Urinary bladder (tissue), 4 donors: ENCODE data around the gene AFAP1. TPM values are rescaled to one million over a fixed set of nuclear protein-coding genes. Genes with fewer than 3 reads are reported as not detected.

ENCODE experiments used
- DNase-seq: peaks from one replicate; pipeline ENCODE4 v3.0.0-alpha.2; 2015; ENCODE audit errors: extremely low spot score
- H3K27ac ChIP-seq: one replicate; pipeline ENCODE4 v1.5.1; 2013; ENCODE audit warnings: low read depth, mild to moderate bottlenecking, moderate library complexity
- H3K36me3 ChIP-seq: one replicate; pipeline ENCODE4 v1.6.1; 2013; ENCODE audit warnings: mild to moderate bottlenecking, moderate library complexity; ENCODE audit not compliant: insufficient read depth
- H3K4me1 ChIP-seq: one replicate; pipeline ENCODE4 v1.6.1; 2013; ENCODE audit warnings: mild to moderate bottlenecking, moderate library complexity; ENCODE audit not compliant: insufficient read depth
- H3K4me3 ChIP-seq: one replicate; pipeline ENCODE4 v1.5.1; 2013; ENCODE audit warnings: low read depth, low read length
- WGBS: extraction: QIAGEN DNeasy Blood & Tissue Kit; methylation state at CpG from one replicate; pipeline ENCODE4 v1.1.7; 2013; 5-methylcytosine and 5-hydroxymethylcytosine counted together
- polyA plus RNA-seq: library from polyadenylated mRNA; stranded (reverse); fragments of 200-250 nt; gene quantifications from one replicate; pipeline ENCODE4 v1.2.3, GENCODE V29; 2013
- total RNA-seq: library from RNA; depleted of rRNA; stranded (reverse); fragments of >200 nt; gene quantifications from one replicate; pipeline ENCODE4 v1.2.3, GENCODE V29; 2014
- donor health status: healthy with polysubstance abuse.
- donor health status: healthy.

AFAP1 gene
- total and polyA plus RNA-seq, 2 donors: 27.8 to 41.8 TPM

GRCh38 chr4:7739918-7740865, 199.5 kb downstream of the AFAP1 start:
- Histone ChIP-seq H3K27ac (no peak overlapping the region), H3K4me3 (no peak overlapping the region), H3K4me1 (no peaks in the 10 kb centered on the region), H3K36me3 (no peaks in the 10 kb centered on the region)
- no peak for DNase-seq
- WGBS: 93% methylated on average over 45 of the region's 45 CpGs

GRCh38 chr4:7739077-7739917, 200.4 kb downstream of the AFAP1 start:
- no peak for DNase-seq

GRCh38 chr4:7738458-7739076, 201.1 kb downstream of the AFAP1 start:
- Histone ChIP-seq H3K27ac (no peak overlapping the region), H3K4me3 (no peak overlapping the region), H3K4me1 (no peaks in the 10 kb centered on the region), H3K36me3 (no peaks in the 10 kb centered on the region)
- WGBS: 92% methylated on average over 32 of the region's 32 CpGs
- DNase-seq: no peak

More at GRCh38 chr4:7739077-7739917, 200.4 kb downstream of the AFAP1 start:
- WGBS: 94% methylated on average over 37 of the region's 37 CpGs
- Histone ChIP-seq H3K4me3 (no peak overlapping the region), H3K4me1 (no peaks in the 10 kb centered on the region), H3K36me3 (no peaks in the 10 kb centered on the region), H3K27ac (no peak overlapping the region)

- Histone ChIP-seq H3K27ac (no peak overlapping the region), H3K4me3 (no peak overlapping the region), H3K36me3 (no peaks in the 10 kb centered on the region), H3K4me1 (no peaks in the 10 kb centered on the region)
- no peak for DNase-seq
- 97% methylated on average over 19 of the region's 19 CpGs for WGBS
Measured at GRCh38 chr4:7737752-7738457, 201.8 kb downstream of the AFAP1 start.

- no peak for DNase-seq
- WGBS: 82% methylated on average over 14 of the region's 14 CpGs
- no peaks in the 10 kb centered on the region for H3K4me1 ChIP-seq
- H3K4me3 ChIP-seq: no peak overlapping the region
- no peak overlapping the region for H3K27ac ChIP-seq
- H3K36me3 ChIP-seq: no peaks in the 10 kb centered on the region
Measured at GRCh38 chr4:7737268-7737645, 202.4 kb downstream of the AFAP1 start.

GRCh38 chr4:7736436-7737267, 203.0 kb downstream of the AFAP1 start:
- H3K4me1 ChIP-seq: no peaks in the 10 kb centered on the region
- no peak for DNase-seq
- no peak overlapping the region for H3K27ac ChIP-seq
- no peak overlapping the region for H3K4me3 ChIP-seq
- no peaks in the 10 kb centered on the region for H3K36me3 ChIP-seq
- WGBS: 80% methylated on average over 31 of the region's 31 CpGs

- DNase-seq: no peak
- H3K36me3 ChIP-seq: no peaks in the 10 kb centered on the region
- 92% methylated on average over 8 of the region's 8 CpGs for WGBS
Measured at GRCh38 chr4:7735961-7736360, 203.7 kb downstream of the AFAP1 start.

GRCh38 chr4:7735395-7735794, 204.3 kb downstream of the AFAP1 start:
- 97% methylated on average over 5 of the region's 5 CpGs for WGBS

More at GRCh38 chr4:7735961-7736360, 203.7 kb downstream of the AFAP1 start:
- H3K27ac ChIP-seq: no peak overlapping the region
- no peak overlapping the region for H3K4me3 ChIP-seq
- no peaks in the 10 kb centered on the region for H3K4me1 ChIP-seq

GRCh38 chr4:7734651-7735260, 204.9 kb downstream of the AFAP1 start:
- H3K4me3 ChIP-seq: no peak overlapping the region
- WGBS: 75% methylated on average over 20 of the region's 20 CpGs
- DNase-seq: no peak
- H3K36me3 ChIP-seq: no peaks in the 10 kb centered on the region
- no peak overlapping the region for H3K27ac ChIP-seq
- no peaks in the 10 kb centered on the region for H3K4me1 ChIP-seq

More at GRCh38 chr4:7735395-7735794, 204.3 kb downstream of the AFAP1 start:
- no peak for DNase-seq
- Histone ChIP-seq H3K4me1 (no peaks in the 10 kb centered on the region), H3K36me3 (no peaks in the 10 kb centered on the region), H3K27ac (no peak overlapping the region), H3K4me3 (no peak overlapping the region)

GRCh38 chr4:7733801-7734650, 205.6 kb downstream of the AFAP1 start:
- 82% methylated on average over 26 of the region's 26 CpGs for WGBS

GRCh38 chr4:7733201-7733600, 206.5 kb downstream of the AFAP1 start:
- H3K4me3 ChIP-seq: no peak overlapping the region
- no peak for DNase-seq
- H3K27ac ChIP-seq: no peak overlapping the region
- H3K4me1 ChIP-seq: no peaks in the 10 kb centered on the region
- WGBS: 90% methylated on average over 17 of the region's 17 CpGs
- H3K36me3 ChIP-seq: no peaks in the 10 kb centered on the region

More at GRCh38 chr4:7733801-7734650, 205.6 kb downstream of the AFAP1 start:
- no peaks in the 10 kb centered on the region for H3K36me3 ChIP-seq
- no peak for DNase-seq
- no peaks in the 10 kb centered on the region for H3K4me1 ChIP-seq
- H3K27ac ChIP-seq: no peak overlapping the region
- H3K4me3 ChIP-seq: no peak overlapping the region
